Panc1 (cell line): ENCODE measurements around the gene ANKRD42. TPM values are rescaled to one million over a fixed set of nuclear protein-coding genes. Genes with fewer than 3 reads are reported as not detected.
A peak's percentile ranks its signal among the peaks of the same experiment; 100 is the strongest.

Experiments used
- ATAC-seq: fragments of 200-7000 bp; cut with Tn5 transposase; 2 replicates; pipeline ENCODE4 v1.9.1; 2020; ENCODE audit warnings: mild to moderate bottlenecking, moderate library complexity
- BruUV-seq: library from RNA; stranded (reverse); fragments of 400-500 nt; replicated peaks from 2 replicates; lab custom pipeline; 2021; lab: Mats Ljungman, UMichigan
- CTCF ChIA-PET: fragments of 300-600 bp; sonication (Branson Sonifier 250); formaldehyde crosslinking; loops from one replicate; lab custom pipeline; 2022; ENCODE audit warnings: antibody characterized with exemption; lab: Charles Lee
- POLR2A ChIA-PET: fragments of 300-600 bp; sonication (Branson Sonifier 250); formaldehyde crosslinking; loops from one replicate; lab custom pipeline; 2022; ENCODE audit warnings: antibody characterized with exemption; lab: Charles Lee
- DNase-seq: peaks from one replicate; pipeline ENCODE4 v3.0.0-alpha.2; 2010; ENCODE audit warnings: low read depth, low spot score
- H3K27ac ChIP-seq: 2 replicates; pipeline ENCODE4 v1.5.1; 2011; ENCODE audit warnings: mild to moderate bottlenecking, low read length, inconsistent platforms
- H3K27me3 ChIP-seq: fragments of 200-500 bp; sonication (Bioruptor generic); 2 replicates; pipeline ENCODE4 v1.6.0; 2014; ENCODE audit warnings: low read length, inconsistent platforms; ENCODE audit not compliant: control insufficient read depth, insufficient read depth
- H3K36me3 ChIP-seq: fragments of 200-500 bp; sonication (Bioruptor generic); 2 replicates; pipeline ENCODE4 v1.5.1; 2014; ENCODE audit warnings: inconsistent platforms, mild to moderate bottlenecking, low read length, moderate library complexity; ENCODE audit not compliant: control insufficient read depth, insufficient read depth
- H3K4me1 ChIP-seq: 2 replicates; pipeline ENCODE4 v1.5.1; 2011; ENCODE audit warnings: inconsistent platforms, mild to moderate bottlenecking, low read length, moderate library complexity; ENCODE audit not compliant: control insufficient read depth, insufficient read depth
- H3K4me3 ChIP-seq, 2 experiments: 2 replicates each; pipeline ENCODE4 v1.5.1; 2011 to 2012; ENCODE audit warnings: low read depth in 2 of 2, low read length in 2 of 2, mild to moderate bottlenecking in 2 of 2, inconsistent platforms in 1 of 2, moderate library complexity in 1 of 2
- H3K9me3 ChIP-seq: fragments of 200-500 bp; sonication (Bioruptor generic); 2 replicates; pipeline ENCODE4 v1.5.1; 2014; ENCODE audit warnings: low read depth, mild to moderate bottlenecking, inconsistent platforms, low read length, moderate library complexity; ENCODE audit not compliant: control insufficient read depth, insufficient read depth
- POLR2AphosphoS5 ChIP-seq: IDR thresholded peaks from 2 replicates; pipeline ENCODE4 v1.6.1; 2012; ENCODE audit warnings: mild to moderate bottlenecking, low read depth, low read length, moderate library complexity
- SIN3A ChIP-seq: IDR thresholded peaks from 2 replicates; pipeline ENCODE4 v1.6.1; 2012; ENCODE audit warnings: low read depth, mild to moderate bottlenecking, low read length, moderate library complexity, borderline replicate concordance; ENCODE audit not compliant: insufficient read depth
- TCF7L2 ChIP-seq: IDR thresholded peaks from 2 replicates; pipeline ENCODE4 v1.6.1; 2011; ENCODE audit warnings: mild to moderate bottlenecking, low read depth, low read length, inconsistent platforms
- in situ Hi-C: cut with HindIII; loops from 2 replicates; pipeline ENCODE4 v1.10.0; 2016; ENCODE audit warnings: low sequenced_read_pairs, low pct_unique_long_range_greater_than_20kb
- intact Hi-C: fragments of 100-400 bp; cut with micrococcal nuclease; formaldehyde crosslinking; loops from one replicate; pipeline ENCODE4 v1.10.0; 2022; ENCODE audit not compliant: unreplicated experiment
- total RNA-seq: library from RNA; stranded (reverse); gene quantifications from one replicate; pipeline ENCODE4 v1.2.1, GENCODE V29; 2021; ENCODE audit not compliant: unreplicated experiment
- TF ChIP-seq, protein P1 (sequence below): fragments of 450-650 bp; IDR thresholded peaks from 2 replicates; pipeline ENCODE4 v1.5.1; 2017; ENCODE audit warnings: mild to moderate bottlenecking
- TF ChIP-seq, protein P2 (sequence below), 2 experiments: IDR thresholded peaks; 2 replicates each; pipeline ENCODE4 v1.6.1; 2011 to 2012; ENCODE audit warnings: low read depth in 2 of 2, control low read depth in 1 of 2, low read length in 1 of 2, mild to moderate bottlenecking in 1 of 2, moderate library complexity in 1 of 2; ENCODE audit not compliant: insufficient read depth in 1 of 2

ANKRD42 gene
- total RNA-seq, 1 experiment from 2014 or later: 14.8 TPM

DNA sequence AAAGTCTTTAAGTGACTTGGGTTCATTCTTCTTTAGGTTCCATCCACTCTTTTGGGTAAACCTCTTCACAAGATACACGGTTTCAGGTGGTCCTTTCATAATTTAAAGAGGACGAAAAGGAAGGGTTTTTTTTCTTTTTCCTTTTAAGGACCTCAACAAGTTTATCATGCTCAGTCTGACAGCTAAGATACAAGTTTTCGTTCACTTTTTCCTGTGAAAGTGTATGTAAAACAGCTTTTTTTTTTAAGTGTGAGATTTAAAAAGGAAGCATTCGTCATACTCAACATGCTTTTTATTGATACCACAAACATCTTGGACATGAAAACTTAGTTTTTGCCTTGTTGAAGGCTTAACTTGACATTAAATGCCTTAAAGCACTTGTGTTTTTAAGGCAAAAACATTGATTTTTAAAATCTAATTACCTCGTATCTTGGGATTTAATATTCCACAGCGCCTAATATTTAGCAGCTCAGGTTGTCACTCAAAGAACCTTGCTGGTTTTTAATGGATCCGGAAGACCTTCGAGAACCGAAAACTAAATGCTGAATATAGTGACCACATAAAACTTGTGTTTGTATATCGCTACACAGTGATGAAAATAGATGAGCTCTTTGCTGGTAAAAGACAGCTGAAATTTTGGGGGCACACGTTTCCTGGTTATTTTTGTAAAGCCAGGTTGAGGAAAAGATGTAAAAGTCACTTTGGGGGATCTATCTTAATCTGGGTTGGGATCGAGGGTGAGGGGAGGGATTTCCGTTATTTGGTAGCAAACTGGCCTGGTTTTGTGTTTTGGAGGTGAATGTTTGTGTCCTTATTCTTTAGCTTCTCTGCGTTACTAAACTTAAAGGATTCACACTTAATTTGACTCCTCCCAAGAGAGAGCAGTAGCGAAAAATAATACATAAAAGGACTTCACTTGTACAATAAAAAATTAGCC, 34.3 kb upstream of the ANKRD42 start:
- ATAC-seq (no peak), DNase-seq (no peak)
- ChIA-PET POLR2A (interaction anchor here (0.6 to 1.2 kb wide), 3 partner anchors 31 to 258 kb away, joined by 3 to 6 read pairs (median 3); partner anchors contain the start of gene PRCP), CTCF (interaction anchor here (0.5 to 0.6 kb wide), 2 partner anchors 151 to 563 kb away, joined by 3 read pairs; no protein-coding TSS in a partner anchor)
- peak overlapping the region; percentile 84 to 95 for H3K4me3 ChIP-seq
- no TSS peak for BruUV-seq
- H3K27ac ChIP-seq: peak overlapping the region; percentile 95
- H3K9me3 ChIP-seq: no peaks in the 10 kb centered on the region
- peaks cover 43% of the 10 kb centered on the region for H3K36me3 ChIP-seq
- intact Hi-C loops (loop anchor here (5.0 to 10.0 kb wide), 3 partner anchors 72 to 254 kb away; partner anchors contain the start of genes DDIAS, PRCP and RAB30), in situ Hi-C loops (no loop called here)
- no peaks in the 10 kb centered on the region for H3K27me3 ChIP-seq
- peaks cover 23% of the 10 kb centered on the region for H3K4me1 ChIP-seq
- TF ChIP-seq SIN3A (no peak), POLR2AphosphoS5 (no peak), TCF7L2 (no peak)
- TF ChIP-seq, protein P1, sequence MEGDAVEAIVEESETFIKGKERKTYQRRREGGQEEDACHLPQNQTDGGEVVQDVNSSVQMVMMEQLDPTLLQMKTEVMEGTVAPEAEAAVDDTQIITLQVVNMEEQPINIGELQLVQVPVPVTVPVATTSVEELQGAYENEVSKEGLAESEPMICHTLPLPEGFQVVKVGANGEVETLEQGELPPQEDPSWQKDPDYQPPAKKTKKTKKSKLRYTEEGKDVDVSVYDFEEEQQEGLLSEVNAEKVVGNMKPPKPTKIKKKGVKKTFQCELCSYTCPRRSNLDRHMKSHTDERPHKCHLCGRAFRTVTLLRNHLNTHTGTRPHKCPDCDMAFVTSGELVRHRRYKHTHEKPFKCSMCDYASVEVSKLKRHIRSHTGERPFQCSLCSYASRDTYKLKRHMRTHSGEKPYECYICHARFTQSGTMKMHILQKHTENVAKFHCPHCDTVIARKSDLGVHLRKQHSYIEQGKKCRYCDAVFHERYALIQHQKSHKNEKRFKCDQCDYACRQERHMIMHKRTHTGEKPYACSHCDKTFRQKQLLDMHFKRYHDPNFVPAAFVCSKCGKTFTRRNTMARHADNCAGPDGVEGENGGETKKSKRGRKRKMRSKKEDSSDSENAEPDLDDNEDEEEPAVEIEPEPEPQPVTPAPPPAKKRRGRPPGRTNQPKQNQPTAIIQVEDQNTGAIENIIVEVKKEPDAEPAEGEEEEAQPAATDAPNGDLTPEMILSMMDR: no peak
- TF ChIP-seq, protein P2, sequence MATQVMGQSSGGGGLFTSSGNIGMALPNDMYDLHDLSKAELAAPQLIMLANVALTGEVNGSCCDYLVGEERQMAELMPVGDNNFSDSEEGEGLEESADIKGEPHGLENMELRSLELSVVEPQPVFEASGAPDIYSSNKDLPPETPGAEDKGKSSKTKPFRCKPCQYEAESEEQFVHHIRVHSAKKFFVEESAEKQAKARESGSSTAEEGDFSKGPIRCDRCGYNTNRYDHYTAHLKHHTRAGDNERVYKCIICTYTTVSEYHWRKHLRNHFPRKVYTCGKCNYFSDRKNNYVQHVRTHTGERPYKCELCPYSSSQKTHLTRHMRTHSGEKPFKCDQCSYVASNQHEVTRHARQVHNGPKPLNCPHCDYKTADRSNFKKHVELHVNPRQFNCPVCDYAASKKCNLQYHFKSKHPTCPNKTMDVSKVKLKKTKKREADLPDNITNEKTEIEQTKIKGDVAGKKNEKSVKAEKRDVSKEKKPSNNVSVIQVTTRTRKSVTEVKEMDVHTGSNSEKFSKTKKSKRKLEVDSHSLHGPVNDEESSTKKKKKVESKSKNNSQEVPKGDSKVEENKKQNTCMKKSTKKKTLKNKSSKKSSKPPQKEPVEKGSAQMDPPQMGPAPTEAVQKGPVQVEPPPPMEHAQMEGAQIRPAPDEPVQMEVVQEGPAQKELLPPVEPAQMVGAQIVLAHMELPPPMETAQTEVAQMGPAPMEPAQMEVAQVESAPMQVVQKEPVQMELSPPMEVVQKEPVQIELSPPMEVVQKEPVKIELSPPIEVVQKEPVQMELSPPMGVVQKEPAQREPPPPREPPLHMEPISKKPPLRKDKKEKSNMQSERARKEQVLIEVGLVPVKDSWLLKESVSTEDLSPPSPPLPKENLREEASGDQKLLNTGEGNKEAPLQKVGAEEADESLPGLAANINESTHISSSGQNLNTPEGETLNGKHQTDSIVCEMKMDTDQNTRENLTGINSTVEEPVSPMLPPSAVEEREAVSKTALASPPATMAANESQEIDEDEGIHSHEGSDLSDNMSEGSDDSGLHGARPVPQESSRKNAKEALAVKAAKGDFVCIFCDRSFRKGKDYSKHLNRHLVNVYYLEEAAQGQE (IDR thresholded peaks at IDR 0.05; ENCODE audit: insufficient read depth in 1 of 2, low read depth in 2 of 2, low read length in 1 of 2): no peak

DNA sequence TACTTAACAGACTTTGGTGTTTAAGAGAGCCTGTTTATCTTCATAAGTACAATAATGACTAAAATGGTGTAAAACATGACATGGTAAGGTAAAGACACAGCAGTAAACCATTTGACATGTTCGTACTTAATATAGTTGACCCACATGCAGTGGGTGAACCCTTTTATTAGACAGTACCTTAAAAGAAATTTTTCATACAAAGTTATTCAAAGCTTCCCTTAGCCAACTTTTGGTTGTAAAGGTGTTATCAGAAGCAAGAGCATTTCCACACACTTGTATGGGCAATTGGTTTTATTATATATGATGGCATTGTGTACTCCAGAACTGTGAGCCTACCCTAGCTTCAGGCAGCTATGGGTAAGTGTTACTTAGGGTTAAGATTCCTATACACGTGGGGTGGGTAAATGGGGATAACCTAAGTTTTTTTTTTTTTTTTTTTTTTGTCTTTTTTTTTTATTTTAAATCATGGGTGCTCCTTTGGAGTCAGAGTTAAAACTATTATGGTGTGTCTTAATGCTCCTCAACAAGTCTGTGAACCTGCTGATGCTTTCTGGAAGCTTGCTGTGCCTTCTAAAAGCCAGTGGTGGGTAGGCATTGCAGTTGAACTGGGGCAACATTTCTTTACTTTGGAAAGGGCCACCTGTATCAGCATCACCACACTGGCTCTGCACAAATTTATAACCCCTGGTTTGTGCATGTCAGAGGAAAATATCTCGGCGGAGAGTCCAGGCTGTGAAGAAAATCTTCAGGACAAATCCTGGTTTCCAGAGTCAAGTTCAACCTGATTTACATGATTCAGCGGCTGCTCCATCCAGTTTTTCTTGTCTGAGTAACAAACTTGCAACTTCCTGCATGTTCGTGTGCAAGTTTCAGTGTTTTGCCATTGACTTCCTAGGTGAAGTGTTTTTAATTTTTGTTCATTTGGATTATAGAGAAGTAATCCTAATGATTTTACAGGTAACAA, 33.3 kb upstream of the ANKRD42 start:
- no peaks in the 10 kb centered on the region for H3K9me3 ChIP-seq
- POLR2A ChIA-PET: interaction anchor here (0.7 to 1.2 kb wide), 2 partner anchors 39 to 259 kb away, joined by 3 to 22 read pairs; partner anchors contain the start of gene PRCP
- H3K27me3 ChIP-seq: no peaks in the 10 kb centered on the region
- ATAC-seq: no peak
- intact Hi-C loops: loop anchor here (5.0 to 10.0 kb wide), 3 partner anchors 73 to 255 kb away; partner anchors contain the start of genes DDIAS, PRCP and RAB30
- H3K27ac ChIP-seq: peak overlapping the region; percentile 95
- CTCF ChIA-PET: interaction anchor here (0.6 kb wide), 1 partner anchor 152 kb away, joined by 3 read pairs; no protein-coding TSS in a partner anchor
- in situ Hi-C loops: no loop called here
- BruUV-seq: no TSS peak
- peaks cover 23% of the 10 kb centered on the region for H3K4me1 ChIP-seq
- peaks cover 51% of the 10 kb centered on the region for H3K36me3 ChIP-seq
- peak; percentile 41 for TF ChIP-seq POLR2AphosphoS5
- TF ChIP-seq SIN3A: no peak
- TF ChIP-seq, protein P2 (IDR thresholded peaks at IDR 0.05; ENCODE audit: insufficient read depth in 1 of 2, low read depth in 2 of 2, low read length in 1 of 2): no peak
- no peak for DNase-seq
- H3K4me3 ChIP-seq: peak overlapping the region; percentile 84 to 95
